ENCODE measurements around the gene HPX.
A peak's percentile ranks its signal among the peaks of the same experiment; 100 is the strongest.
"Not testable (repeated sequence)": the region's sequence is repeated elsewhere in the genome, so short reads cannot be mapped to it uniquely, and the experiment has no call there.

The HPX gene

DNA sequence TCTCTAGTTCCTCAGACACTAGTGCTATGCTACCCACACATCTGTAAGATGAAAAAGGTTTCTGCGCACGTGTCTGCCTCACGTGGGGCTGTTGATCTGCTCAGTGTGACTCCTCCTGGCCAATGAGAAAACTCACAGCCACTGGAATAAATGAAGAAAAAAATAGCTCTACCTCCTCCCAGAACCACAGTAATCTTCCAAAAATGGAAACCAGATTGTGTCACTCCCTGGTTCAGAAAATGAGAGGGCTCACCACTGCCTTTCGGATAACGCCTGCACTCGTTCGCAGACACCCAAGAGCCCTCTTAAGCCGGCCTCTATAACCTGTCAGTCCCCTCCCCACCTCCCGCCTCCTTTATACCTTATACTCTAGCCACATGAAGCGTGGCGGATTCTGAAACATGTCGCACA, 27.0 kb downstream of the HPX start:
- DNase-seq = peak; percentile 92

DNA sequence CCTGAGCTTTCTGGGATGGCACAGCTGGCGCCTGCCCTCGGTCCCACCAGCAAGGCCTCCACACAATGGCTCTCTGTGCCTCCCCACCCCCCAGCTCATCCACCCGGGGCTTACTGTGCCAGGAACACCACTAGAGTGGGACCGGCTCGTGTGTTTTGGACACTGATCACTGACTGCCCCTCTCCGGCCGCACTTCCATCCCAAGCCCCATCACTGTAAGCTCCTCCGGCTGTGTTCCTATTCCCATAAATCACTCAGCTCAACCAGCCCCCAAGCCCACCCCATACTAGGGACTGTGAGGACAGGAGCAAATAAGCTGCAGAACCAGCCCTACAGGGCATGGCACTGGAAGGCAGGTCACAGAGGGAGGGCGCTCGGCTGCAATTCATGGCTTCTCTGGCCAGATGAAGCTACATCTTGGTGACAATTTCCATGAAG, 29.2 kb downstream of the HPX start:
- DNase-seq = no peak

DNA sequence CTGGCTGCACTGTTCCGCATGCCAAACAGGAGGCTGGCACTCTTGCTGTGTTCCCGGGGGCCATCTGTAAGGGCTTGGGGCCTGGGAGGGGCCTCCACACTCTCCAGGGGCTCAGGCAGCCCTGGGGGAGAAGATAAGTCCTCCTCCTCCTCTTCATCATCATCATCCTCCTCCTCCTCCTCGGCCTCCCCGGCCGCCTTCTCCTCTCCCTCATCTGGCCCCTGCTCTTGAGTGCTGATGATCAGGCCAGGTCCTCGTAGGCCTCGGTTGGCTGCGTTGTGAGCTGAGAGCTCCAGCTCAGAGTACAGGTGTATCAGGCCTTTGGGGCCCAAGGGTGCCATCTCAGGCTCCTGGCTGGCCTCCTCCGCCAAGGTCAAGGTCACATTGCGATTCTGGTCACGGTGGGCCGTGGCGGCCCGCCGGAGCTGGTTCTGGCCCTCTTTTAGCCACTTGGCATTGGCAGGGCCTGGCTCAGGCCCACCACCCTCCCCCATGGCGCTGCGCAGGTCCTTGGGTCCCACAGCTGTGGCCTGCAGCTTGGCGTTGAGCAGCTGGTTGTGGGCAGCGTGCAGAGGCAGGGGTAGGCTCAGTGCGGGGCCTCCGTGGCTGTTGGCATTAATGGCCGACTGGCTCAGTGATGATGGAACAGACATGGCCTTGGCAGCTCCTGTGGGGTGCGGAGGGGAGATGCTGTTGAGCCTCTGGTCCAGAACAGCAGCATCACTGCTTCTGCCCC, 29.9 kb downstream of the HPX start:
- DNase-seq = no peak

DNA sequence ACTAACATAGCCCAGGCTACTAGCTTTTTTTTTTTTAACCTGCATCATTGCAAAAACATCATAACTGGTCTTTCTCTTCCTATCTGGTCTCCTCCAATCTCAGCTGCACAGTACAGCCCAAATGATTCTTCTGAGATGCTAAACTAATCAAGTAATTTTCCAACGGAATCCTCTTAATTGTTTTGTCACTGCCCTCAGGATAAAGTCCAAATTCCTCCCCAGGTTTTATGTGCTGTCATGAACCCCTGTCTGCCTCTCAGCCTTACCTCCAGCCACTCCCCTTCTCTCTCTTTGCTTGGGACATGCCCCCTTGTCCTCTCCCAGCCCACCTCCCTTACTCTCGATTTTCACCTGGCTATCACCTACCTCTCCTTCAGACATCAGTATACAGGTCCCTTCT, 34.4 kb downstream of the HPX start:
- no peak for DNase-seq

DNA sequence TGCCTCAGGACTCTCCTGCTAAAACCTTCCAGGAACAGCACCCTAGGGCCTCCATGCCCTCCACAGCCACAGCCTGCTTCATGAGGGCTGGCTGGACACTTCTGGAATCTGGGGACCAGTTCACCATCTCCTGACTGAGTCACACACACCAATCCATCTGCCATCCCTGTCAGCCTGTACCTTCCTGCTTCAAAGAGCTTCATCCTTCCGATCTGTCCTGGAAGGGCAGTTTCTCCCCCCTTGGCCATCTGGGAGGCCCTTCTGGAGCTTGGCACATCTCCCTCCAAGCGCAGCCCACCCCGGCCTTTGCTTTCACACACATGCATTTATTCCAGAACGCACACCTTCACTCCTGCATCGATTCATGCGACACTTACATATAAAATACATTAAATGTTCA, 34.9 kb downstream of the HPX start:
- no peak for DNase-seq

DNA sequence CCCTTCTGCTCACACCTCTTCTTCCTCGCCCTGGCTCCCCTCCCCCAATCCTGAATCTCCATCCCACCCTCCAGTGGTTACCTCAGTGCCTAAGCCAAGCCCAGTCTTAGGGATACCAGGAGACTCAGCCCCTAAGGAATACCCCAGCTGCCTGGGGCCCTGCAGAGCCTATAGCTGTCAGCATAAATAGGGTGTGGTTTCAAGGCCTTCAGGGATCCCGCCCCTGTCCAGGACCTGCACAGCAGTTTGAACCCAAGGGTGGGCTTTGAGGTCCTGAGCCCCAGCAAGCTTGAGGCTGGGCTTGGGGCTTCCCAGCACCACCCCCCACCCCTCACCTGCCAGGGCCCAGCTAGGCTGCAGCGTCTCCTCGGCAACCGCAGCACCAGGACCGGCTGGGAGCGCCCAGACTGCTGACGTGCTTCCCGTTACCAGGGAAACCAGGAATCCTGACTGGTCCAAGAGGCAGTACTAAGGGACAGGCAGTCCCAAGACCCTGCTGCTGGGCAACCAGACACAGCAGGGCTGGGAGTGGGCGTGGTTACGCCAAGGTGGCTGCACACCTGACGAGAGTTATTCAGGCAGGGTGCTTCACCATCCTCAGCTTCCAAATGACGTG, 35.6 kb downstream of the HPX start:
- no peak for DNase-seq

DNA sequence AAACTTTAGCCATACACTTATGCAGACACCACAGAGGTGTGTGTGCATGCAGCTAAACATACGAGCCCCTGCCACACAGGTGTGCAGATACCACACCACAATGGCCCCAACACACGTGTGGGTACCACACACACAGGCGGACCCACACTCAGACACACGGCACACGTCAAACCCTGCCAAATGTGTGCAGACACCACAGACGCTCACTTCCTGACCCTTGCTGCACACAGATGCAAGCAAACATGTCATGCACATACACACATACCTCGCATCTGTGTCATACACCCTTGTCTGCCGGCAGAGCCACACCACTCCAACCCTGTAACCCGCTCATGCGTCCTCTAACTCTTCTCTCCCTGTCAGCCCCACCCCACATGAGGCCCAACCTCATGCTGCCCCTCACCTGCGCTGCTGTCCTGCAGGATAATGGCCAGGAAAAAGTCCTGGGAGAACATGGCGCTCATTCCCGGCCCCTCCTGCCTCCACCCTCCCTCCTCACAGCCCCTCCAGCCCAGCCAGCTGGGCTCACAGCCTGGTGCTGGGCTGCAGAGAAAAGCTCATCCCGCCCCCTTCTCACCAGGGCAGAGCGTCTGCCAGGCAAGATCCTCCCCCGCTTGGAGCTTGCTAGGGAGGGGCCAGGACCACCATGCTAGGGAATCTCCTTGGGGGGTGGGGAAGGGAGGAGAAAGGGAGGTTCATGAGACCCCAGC, 36.3 kb downstream of the HPX start:
- DNase-seq = no peak

DNA sequence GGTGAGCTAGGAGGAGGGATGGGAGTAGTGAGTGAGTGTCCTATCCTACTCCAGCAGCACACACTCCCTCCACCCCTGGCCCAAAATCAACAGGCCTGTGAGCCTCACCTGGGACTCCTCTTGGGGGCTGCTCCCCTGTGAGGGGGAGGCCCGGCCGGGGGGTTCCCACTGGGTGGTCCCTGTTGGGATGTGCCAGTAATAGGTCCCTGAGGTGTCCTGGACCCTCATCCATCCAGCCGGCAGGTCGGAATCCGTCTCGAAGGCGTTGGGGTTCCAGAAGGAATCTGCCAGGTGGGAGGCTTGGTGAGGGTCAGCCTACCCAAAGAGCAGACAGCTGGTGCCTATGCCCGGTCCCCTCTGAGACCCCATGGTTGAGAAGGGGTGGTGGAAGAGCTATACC, 37.2 kb downstream of the HPX start:
- no peak for DNase-seq

DNA sequence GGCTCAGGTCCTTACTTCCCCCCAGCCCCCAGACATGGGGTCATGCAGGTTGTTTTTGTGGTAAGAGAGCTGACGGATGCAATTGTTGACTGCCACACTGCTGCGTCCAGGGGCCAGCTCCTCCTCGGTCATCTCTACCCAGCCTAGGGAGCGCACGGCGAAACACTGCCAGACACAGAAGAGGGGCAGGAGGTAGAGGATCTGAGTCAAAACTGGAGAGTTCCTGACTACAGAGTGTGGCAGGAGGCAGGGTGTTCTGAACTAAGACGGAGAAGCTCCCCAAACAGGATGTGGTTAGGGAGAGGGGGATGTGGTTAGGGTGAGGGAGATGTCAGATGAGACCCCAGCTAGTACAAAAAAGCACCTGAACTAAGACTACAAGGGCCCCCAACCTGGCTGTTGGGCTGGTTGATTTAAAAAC, 38.2 kb downstream of the HPX start:
- DNase-seq = peak; percentile 83

DNA sequence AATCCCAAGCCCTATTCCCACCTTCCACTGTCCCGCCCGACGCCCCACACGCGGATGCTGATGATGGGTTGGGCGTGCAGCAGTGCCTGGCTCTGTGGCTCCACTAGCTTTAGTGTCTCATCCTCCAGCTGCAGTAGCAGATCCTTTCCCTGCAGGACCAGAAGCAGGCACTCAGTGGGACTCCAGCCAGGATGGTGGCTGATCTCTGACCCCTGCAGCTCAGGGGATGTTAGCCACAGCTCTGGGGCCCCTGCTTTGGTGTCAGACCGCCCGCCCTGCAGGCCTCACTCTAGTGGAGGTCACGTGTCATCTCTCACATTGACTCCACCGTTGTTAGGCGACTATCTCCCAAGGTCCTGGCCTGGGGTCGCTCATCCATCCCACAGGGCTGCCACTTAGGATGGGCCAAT, 38.7 kb downstream of the HPX start:
- DNase-seq = no peak

DNA sequence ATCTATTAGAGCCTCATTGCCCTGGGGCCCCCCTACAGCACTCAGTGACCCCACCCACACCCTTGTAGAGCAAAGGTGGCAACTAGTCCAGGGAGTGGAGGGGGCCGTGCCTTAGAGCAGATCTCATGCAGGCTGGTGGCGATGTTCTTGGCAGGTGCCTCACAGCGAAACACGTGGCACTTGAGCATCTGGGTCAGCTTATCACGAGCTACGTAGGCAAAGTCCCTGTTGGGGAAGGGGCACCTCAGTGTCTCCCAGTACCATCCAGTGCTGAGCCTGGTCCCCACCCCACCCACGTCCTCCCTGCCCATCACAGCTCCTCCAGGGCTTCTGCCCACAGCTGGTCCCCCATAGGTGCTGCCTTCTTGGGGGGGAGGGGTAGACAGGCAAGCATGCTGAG, 39.3 kb downstream of the HPX start:
- DNase-seq = no peak

DNA sequence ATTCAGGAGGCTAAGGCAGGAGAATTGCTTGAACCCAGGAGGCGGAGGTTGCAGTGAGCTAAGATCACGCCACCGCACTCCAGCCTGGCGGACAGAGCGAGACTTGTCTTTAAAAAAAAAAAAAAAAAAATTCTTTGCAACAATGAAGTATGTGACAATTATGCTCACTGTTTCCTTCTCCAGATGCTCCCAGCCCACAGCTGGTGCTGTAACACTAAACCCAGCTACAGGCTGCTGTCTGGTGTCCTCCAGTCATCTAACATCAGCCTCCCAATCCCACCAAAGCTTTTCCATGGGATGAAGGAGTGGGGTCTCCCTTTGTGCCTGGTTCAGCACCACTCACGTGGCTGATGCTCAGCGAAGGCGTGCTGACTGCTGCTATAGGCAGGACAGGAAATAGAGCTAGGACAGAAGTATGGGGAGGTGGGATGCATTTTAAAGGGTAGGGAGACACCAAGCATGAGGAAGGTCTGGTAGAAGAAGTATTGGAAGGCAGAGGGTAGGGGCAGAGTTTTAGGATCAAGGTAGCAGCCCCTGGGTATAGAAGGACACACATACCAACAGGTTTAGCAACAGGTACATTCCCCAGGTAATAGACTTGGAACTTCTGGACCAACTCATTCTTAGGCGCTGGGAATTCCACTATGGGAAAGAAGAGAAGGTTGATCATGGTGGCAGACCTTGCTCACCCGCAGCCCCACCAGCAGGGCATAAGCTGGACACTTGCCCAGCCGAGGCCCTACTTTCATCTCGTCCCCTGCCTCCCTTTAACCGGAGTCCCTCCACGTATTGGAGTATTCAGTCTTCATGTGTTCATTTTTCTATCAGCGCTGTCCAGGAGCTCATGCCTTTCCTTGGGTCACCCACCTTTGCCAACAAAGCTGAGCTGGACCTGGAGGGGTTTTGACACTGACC, 40.1 kb downstream of the HPX start:
- DNase-seq = no peak

DNA sequence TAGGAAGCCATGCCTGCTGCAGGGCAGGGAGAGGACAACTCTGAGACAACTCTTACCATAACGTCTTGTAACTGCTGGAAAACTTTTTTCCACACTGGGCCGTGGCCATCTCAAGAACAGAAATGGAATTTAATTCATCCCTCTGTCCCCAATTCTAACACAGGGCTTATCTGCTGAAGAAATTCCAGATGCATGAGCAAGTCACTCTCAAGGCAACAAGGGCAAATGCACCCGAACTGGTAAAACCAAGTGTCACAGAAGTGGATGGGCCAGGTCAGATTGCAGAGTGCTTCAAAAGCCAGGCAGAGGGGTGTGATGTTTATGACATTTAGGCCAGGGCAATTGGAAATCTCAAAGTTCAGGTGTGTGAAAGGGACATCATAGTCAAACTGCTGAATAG, 43.2 kb downstream of the HPX start:
- DNase-seq = no peak

DNA sequence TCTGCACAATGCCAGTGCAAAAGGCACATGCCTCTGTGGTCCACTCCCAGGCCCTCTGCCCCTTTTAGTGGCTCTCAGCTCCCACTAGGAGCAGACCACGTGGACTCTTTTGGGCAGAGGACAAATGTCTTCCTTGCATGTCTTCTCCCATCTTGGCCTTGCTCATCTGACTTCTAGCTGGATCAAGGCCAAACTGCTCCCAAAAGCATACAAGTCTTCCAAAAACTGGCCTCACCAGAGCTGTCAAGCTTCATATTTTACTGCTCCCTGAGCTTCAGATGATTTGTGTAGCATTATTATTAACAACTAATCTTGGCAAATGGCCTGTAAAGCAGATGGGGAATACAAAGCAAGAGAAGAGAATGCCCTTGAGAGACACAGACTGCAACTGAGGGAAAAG, 43.6 kb downstream of the HPX start:
- no peak for DNase-seq

DNA sequence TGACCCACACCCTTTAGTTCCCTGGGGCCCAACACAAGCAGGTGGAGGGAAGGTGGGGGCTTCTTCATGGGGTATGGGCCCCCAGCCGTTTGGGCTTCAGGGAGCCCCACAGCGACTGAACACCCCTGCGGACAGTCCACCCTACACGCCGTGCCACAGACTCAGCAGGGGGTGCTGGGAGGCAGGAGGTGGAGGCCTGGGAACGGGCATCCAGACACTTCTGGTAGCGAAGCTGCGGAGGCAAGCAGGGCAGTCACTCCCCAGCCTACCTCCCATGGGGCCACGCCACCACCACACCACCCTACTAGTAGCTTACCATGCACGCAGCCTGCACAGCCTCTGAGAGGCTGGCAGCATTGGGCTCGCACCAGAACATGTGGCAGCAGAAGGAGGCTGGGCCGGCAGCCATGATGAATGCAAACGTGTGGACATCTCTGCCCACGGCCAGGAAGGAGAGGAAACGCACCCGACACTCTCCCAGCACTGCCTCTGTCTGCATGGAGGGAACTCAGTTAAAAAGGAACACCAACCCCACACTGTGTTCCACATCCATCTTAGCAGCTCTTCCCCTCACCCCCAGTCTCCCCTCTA, 45.2 kb downstream of the HPX start:
- no peak for DNase-seq

DNA sequence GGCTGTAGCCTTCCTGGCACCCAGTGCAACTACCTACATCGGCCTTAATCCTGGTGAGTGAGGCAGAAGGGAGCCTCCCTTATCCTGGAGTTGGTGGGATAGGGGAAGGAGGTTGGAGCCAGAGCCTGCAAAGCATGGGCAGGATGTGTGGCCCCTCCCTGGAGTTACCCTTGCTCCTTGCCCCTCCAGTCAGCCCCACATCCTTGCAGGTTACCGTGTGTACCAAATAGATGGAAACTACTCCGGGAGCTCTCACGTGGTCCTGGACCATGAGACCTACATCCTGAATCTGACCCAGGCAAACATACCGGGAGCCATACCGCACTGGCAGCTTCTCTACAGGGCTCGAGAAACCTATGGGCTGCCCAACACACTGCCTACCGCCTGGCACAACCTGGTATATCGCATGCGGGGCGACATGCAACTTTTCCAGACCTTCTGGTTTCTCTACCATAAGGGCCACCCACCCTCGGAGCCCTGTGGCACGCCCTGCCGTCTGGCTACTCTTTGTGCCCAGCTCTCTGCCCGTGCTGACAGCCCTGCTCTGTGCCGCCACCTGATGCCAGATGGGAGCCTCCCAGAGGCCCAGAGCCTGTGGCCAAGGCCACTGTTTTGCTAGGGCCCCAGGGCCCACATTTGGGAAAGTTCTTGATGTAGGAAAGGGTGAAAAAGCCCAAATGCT, 46.7 kb downstream of the HPX start:
- DNase-seq = no peak

DNA sequence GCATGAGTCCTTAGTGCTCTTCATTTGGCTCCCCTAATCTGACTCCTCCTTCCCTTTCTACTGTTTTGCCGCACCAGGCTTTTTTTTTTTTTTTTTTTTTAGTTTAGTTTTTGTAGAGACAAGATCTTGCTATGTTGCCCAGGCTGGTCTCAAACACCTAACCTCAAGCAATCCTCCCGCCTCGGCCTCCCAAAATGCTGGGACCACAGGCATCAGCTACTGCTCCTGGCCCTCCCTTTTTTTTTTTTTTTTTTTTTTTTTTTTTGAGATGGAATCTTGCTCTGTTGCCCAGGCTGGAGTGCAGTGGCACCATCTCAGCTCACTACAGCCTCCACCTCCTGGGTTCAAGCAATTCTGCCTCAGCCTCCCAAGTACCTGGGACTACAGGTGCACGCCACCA, 48.5 kb downstream of the HPX start:
- not testable (repeated sequence) for DNase-seq

DNA sequence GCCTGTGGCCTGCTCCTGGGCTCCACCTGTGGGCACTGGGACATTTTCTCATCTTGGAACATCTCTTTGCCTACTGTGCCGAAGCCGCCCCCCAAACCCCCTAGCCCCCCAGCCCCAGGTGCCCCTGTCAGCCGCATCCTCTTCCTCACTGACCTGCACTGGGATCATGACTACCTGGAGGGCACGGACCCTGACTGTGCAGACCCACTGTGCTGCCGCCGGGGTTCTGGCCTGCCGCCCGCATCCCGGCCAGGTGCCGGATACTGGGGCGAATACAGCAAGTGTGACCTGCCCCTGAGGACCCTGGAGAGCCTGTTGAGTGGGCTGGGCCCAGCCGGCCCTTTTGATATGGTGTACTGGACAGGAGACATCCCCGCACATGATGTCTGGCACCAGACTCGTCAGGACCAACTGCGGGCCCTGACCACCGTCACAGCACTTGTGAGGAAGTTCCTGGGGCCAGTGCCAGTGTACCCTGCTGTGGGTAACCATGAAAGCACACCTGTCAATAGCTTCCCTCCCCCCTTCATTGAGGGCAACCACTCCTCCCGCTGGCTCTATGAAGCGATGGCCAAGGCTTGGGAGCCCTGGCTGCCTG, 49.2 kb downstream of the HPX start:
- no peak for DNase-seq

DNA sequence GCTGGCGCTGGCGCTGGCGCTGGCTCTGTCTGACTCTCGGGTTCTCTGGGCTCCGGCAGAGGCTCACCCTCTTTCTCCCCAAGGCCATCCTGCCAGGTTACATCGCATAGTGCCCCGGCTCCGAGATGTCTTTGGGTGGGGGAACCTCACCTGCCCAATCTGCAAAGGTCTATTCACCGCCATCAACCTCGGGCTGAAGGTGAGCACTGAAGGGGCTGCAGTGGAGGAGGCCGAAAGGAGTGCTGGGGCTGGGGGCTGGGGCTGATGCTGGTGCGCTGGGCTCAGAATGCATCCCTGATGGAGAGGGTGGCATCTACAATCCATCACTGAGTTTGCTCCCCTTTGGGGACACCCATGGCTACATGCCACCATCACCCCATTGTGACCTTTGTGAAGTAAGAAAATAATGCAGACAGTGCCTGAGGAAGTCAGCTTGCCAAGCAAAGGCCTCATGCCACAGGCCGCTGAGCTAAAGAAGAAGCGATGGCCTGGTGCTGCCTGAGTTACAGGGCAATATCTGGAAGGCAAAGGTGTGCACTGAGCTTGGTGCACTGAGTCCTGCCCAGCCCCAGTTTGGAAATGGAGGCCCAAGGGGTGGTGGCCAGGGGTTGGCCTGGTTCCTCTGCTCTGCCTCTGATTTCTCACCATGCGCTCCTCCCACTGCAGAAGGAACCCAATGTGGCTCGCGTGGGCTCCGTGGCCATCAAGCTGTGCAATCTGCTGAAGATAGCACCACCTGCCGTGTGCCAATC, 49.9 kb downstream of the HPX start:
- DNase-seq = no peak

DNA sequence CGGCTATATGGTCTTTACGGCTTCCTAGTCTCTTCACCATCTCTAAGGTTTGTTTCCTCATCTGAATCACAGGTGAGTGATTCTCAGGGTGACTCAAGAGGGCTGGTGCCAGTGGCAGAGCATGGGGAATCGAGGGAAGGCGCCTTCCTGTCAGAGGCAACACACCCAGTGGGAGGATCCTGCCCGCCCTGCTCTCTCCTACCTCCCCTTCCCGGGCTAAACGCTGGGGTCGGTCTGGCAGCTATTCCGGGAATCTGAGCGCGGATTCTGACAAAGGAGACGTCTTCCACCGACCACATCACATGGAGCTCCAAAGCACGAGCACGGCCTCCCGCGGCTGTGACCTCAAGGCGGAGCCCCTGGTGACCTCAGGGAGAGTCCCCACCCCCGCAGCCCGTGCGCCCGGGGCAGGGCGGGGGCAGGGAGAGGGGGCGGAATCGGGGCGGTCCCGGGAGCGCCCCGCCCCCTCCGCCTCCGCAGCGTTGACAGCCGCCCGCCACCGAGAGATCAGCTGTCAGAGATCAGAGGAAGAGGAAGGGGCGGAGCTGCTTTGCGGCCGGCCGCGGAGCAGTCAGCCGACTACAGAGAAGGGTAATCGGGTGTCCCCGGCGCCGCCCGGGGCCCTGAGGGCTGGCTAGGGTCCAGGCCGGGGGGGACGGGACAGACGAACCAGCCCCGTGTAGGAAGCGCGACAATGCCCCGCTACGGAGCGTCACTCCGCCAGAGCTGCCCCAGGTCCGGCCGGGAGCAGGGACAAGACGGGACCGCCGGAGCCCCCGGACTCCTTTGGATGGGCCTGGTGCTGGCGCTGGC, 50.7 kb downstream of the HPX start, which contains the start of gene SMPD1:
Gene SMPD1 (plus strand): TSS at position 570 of the 813 bp plus-strand sequence. CDS start 125 bp downstream, at position 695.
- DNase-seq = peak; percentile 91

All from MV-4-11 (cell line).